Sigmoid colon (tissue), 4 donors: Measurements from ENCODE around the gene PIP4K2A.

Experiments
- POLR2A ChIP-seq, 2 donors: fragments of 450-650 bp; IDR thresholded peaks; one replicate each; pipeline ENCODE4 v1.6.1; 2016; ENCODE audit warnings: antibody characterized with exemption in 2 of 2, mild to moderate bottlenecking in 2 of 2, moderate library complexity in 2 of 2
- POLR2AphosphoS5 ChIP-seq, 4 donors: sonication (generic); formaldehyde crosslinking; IDR thresholded peaks; one replicate each; pipeline ENCODE4 v1.6.1; 2017; ENCODE audit warnings: antibody characterized with exemption in 4 of 4
- TF ChIP-seq, protein P1 (sequence below), 4 experiments: fragments of 450-650 bp in 3 of 4; fragments of 200-600 bp in 1 of 4; IDR thresholded peaks; one replicate each; pipeline ENCODE4 v1.5.1; 2016 to 2019; ENCODE audit warnings: antibody characterized with exemption in 4 of 4, mild to moderate bottlenecking in 3 of 4, moderate library complexity in 2 of 4

DNA sequence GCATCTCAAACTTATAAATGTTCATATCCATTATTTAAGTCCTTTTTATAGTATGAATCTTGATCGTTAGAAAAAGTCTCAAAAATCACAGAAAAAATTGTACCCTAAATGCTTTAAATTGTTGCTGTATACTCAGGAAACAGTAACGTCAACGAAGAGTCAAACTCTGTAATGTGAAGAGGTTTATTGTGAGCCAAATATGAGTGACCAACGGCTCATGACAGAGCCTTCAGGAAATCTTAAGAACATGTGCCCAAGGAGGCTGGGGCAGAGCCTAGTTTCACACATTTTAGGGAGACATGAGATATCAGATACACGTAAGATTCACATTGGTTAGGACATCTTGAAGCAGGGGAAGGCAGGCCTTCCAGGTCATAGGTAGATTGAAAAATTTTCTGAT, 86.1 kb downstream of the PIP4K2A start:
- TF ChIP-seq, protein P1, sequence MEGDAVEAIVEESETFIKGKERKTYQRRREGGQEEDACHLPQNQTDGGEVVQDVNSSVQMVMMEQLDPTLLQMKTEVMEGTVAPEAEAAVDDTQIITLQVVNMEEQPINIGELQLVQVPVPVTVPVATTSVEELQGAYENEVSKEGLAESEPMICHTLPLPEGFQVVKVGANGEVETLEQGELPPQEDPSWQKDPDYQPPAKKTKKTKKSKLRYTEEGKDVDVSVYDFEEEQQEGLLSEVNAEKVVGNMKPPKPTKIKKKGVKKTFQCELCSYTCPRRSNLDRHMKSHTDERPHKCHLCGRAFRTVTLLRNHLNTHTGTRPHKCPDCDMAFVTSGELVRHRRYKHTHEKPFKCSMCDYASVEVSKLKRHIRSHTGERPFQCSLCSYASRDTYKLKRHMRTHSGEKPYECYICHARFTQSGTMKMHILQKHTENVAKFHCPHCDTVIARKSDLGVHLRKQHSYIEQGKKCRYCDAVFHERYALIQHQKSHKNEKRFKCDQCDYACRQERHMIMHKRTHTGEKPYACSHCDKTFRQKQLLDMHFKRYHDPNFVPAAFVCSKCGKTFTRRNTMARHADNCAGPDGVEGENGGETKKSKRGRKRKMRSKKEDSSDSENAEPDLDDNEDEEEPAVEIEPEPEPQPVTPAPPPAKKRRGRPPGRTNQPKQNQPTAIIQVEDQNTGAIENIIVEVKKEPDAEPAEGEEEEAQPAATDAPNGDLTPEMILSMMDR (IDR thresholded peaks at IDR 0.05): no peak
- no peak for TF ChIP-seq POLR2A (IDR thresholded peaks at IDR 0.05)
- no peak for TF ChIP-seq POLR2AphosphoS5 (IDR thresholded peaks at IDR 0.05)
